H9 (cell line): ENCODE results near the gene PTGFRN. TPM values are rescaled to one million over a fixed set of nuclear protein-coding genes. Genes with fewer than 3 reads are reported as not detected.

ENCODE experiments used
- DNase-seq: peaks from one replicate; pipeline ENCODE4 v3.0.0-alpha.2; 2017
- H2AFZ ChIP-seq: one replicate; pipeline ENCODE4 v1.6.1; 2013; ENCODE audit warnings: mild to moderate bottlenecking, low read length, control low read depth, moderate library complexity
- H2AK5ac ChIP-seq: 2 replicates; pipeline ENCODE4 v1.6.1; 2013; ENCODE audit warnings: low read length, control low read depth, mixed read lengths; ENCODE audit not compliant: insufficient read length
- H2BK120ac ChIP-seq: one replicate; pipeline ENCODE4 v1.6.1; 2013; ENCODE audit warnings: low read depth, mild to moderate bottlenecking, low read length, control low read depth, inconsistent platforms; ENCODE audit not compliant: poor library complexity, severe bottlenecking
- H2BK12ac ChIP-seq: 2 replicates; pipeline ENCODE4 v1.6.1; 2013; ENCODE audit warnings: low read length, control low read depth, mixed read lengths, low read depth; ENCODE audit not compliant: insufficient read length
- H2BK15ac ChIP-seq: 2 replicates; pipeline ENCODE4 v1.6.1; 2013; ENCODE audit warnings: low read depth, low read length, control low read depth
- H2BK20ac ChIP-seq: one replicate; pipeline ENCODE4 v1.6.1; 2013; ENCODE audit warnings: low read depth, mild to moderate bottlenecking, low read length, control low read depth, inconsistent platforms; ENCODE audit not compliant: poor library complexity, severe bottlenecking
- H2BK5ac ChIP-seq: 2 replicates; pipeline ENCODE4 v1.6.1; 2013; ENCODE audit warnings: low read length, control low read depth, mixed read lengths; ENCODE audit not compliant: insufficient read length
- H3K14ac ChIP-seq: 2 replicates; pipeline ENCODE4 v1.6.1; 2013; ENCODE audit warnings: low read length, control low read depth; ENCODE audit not compliant: insufficient read depth
- H3K18ac ChIP-seq: 2 replicates; pipeline ENCODE4 v1.6.1; 2013; ENCODE audit warnings: low read depth, mild to moderate bottlenecking, mixed read lengths, low read length, control low read depth; ENCODE audit not compliant: insufficient read length
- H3K23ac ChIP-seq: 2 replicates; pipeline ENCODE4 v1.6.1; 2013; ENCODE audit warnings: low read length, control low read depth, mixed read lengths, low read depth; ENCODE audit not compliant: insufficient read length
- H3K23me2 ChIP-seq: 2 replicates; pipeline ENCODE4 v1.6.1; 2013; ENCODE audit warnings: low read depth, mild to moderate bottlenecking, mixed read lengths, low read length, control low read depth; ENCODE audit not compliant: insufficient read length, poor library complexity, severe bottlenecking
- H3K27ac ChIP-seq: 2 replicates; pipeline ENCODE4 v1.5.1; 2013; ENCODE audit warnings: low read length, control low read depth, mixed read lengths, low read depth; ENCODE audit not compliant: insufficient read length
- H3K27me3 ChIP-seq: 2 replicates; pipeline ENCODE4 v1.6.1; 2013; ENCODE audit warnings: low read length, control low read depth, inconsistent platforms; ENCODE audit not compliant: insufficient read depth
- H3K4ac ChIP-seq: 2 replicates; pipeline ENCODE4 v1.6.1; 2013; ENCODE audit warnings: low read depth, mild to moderate bottlenecking, control low read depth, inconsistent platforms, low read length, moderate library complexity
- H3K4me1 ChIP-seq: 2 replicates; pipeline ENCODE4 v1.6.1; 2013; ENCODE audit warnings: low read length, control low read depth, inconsistent platforms; ENCODE audit not compliant: insufficient read depth
- H3K4me2 ChIP-seq: 2 replicates; pipeline ENCODE4 v1.6.1; 2013; ENCODE audit warnings: low read length, control low read depth, mixed read lengths; ENCODE audit not compliant: insufficient read length, insufficient read depth
- H3K56ac ChIP-seq: 2 replicates; pipeline ENCODE4 v1.6.1; 2013; ENCODE audit warnings: low read depth, mild to moderate bottlenecking, mixed read lengths, low read length, control low read depth; ENCODE audit not compliant: insufficient read length
- H3K79me1 ChIP-seq: 2 replicates; pipeline ENCODE4 v1.6.1; 2013; ENCODE audit warnings: low read depth, mild to moderate bottlenecking, moderate library complexity, low read length, control low read depth, inconsistent platforms; ENCODE audit not compliant: insufficient read depth, poor library complexity, severe bottlenecking
- H3K79me2 ChIP-seq: 2 replicates; pipeline ENCODE4 v1.6.1; 2013; ENCODE audit warnings: low read length, control low read depth, inconsistent platforms; ENCODE audit not compliant: insufficient read depth
- H3K9ac ChIP-seq: 2 replicates; pipeline ENCODE4 v1.6.1; 2013; ENCODE audit warnings: low read length, control low read depth, mixed read lengths; ENCODE audit not compliant: insufficient read length; ENCODE audit errors: extremely low read depth
- H3K9me3 ChIP-seq: one replicate; pipeline ENCODE4 v1.6.1; 2013; ENCODE audit warnings: low read depth, low read length, inconsistent platforms; ENCODE audit not compliant: control insufficient read depth
- H3T11ph ChIP-seq: one replicate; pipeline ENCODE4 v1.6.1; 2013; ENCODE audit warnings: mild to moderate bottlenecking, low read length, control low read depth, inconsistent platforms
- H4K20me1 ChIP-seq: one replicate; pipeline ENCODE4 v1.6.1; 2013; ENCODE audit not compliant: control insufficient read depth, insufficient read length, insufficient read depth
- H4K5ac ChIP-seq: 2 replicates; pipeline ENCODE4 v1.6.1; 2013; ENCODE audit warnings: low read depth, mild to moderate bottlenecking, mixed read lengths, low read length, control low read depth; ENCODE audit not compliant: insufficient read length
- H4K8ac ChIP-seq: replicated peaks from 2 replicates; pipeline ENCODE4 v1.6.1; 2013; ENCODE audit warnings: low read length, control low read depth, mixed read lengths, low read depth; ENCODE audit not compliant: insufficient read length
- H4K91ac ChIP-seq: 2 replicates; pipeline ENCODE4 v1.6.1; 2013; ENCODE audit warnings: low read depth, mild to moderate bottlenecking, moderate library complexity, mixed read lengths, low read length, control low read depth; ENCODE audit not compliant: insufficient read length
- H3K27ac Mint-ChIP-seq, 3 experiments: 2 replicates in 2 of 3; 3 replicates in 1 of 3; pipeline ENCODE4 v1.8.0; 2020 to 2021; ENCODE audit warnings: mixed read lengths in 3 of 3, mild to moderate bottlenecking in 1 of 3, moderate library complexity in 1 of 3
- H3K27me3 Mint-ChIP-seq: 2 replicates; pipeline ENCODE4 v1.8.0; 2021; ENCODE audit warnings: low read depth, mild to moderate bottlenecking, moderate library complexity, mixed read lengths
- H3K36me3 Mint-ChIP-seq, 3 experiments: 2 replicates in 2 of 3; 3 replicates in 1 of 3; pipeline ENCODE4 v1.8.0; 2020 to 2021; ENCODE audit warnings: low read depth in 3 of 3, mixed read lengths in 3 of 3; ENCODE audit not compliant: insufficient read depth in 1 of 3
- H3K4me1 Mint-ChIP-seq, 2 experiments: 2 replicates each; pipeline ENCODE4 v1.8.0; 2020; ENCODE audit warnings: mixed read lengths in 2 of 2
- H3K4me3 Mint-ChIP-seq, 2 experiments: 2 replicates in 1 of 2; 3 replicates in 1 of 2; pipeline ENCODE4 v1.8.0; 2020 to 2021; ENCODE audit warnings: mild to moderate bottlenecking in 2 of 2, mixed read lengths in 2 of 2, moderate library complexity in 1 of 2
- H3K9me3 Mint-ChIP-seq, 2 experiments: 2 replicates in 1 of 2; 3 replicates in 1 of 2; pipeline ENCODE4 v1.8.0; 2020; ENCODE audit warnings: mild to moderate bottlenecking in 2 of 2, mixed read lengths in 2 of 2, moderate library complexity in 1 of 2
- CTCF ChIP-seq: fragments of 200-600 bp; sonication (generic); conservative IDR thresholded peaks from 3 replicates; pipeline ENCODE4 v1.8.0; 2021; ENCODE audit warnings: antibody characterized with exemption, mild to moderate bottlenecking
- WGBS: extraction: QIAGEN DNeasy Blood & Tissue Kit; methylation state at CpG from one replicate; pipeline ENCODE4 v1.1.7; 2013; ENCODE audit warnings: missing lambda C conversion rate, low lambda C conversion rate, mixed read lengths; ENCODE audit not compliant: insufficient read length; ENCODE audit errors: extremely low coverage; 5-methylcytosine and 5-hydroxymethylcytosine counted together
- total RNA-seq: library from RNA; stranded (reverse); gene quantifications from 2 replicates; pipeline ENCODE4 v1.2.1, GENCODE V29; 2021

PTGFRN gene
- total RNA-seq, 1 experiment from 2014 or later: 26.3 TPM

GRCh38 chr1:117022114-117022513, 112.4 kb downstream of the PTGFRN start:
- no peak overlapping the region for H3K4me2 ChIP-seq
- no peak overlapping the region for H3K9ac ChIP-seq
- H3K27me3 ChIP-seq: no peaks in the 10 kb centered on the region
- H4K8ac ChIP-seq: no peak overlapping the region
- no peak overlapping the region for H3K4ac ChIP-seq
- no peaks in the 10 kb centered on the region for H3K4me1 ChIP-seq
- H3K79me1 ChIP-seq: no peaks in the 10 kb centered on the region
- H3K56ac ChIP-seq: no peak overlapping the region
- Mint-ChIP-seq H3K4me3 (no peak overlapping the region), H3K36me3 (no peaks in the 10 kb centered on the region), H3K4me1 (no peaks in the 10 kb centered on the region), H3K27ac (no peak overlapping the region), H3K9me3 (no peaks in the 10 kb centered on the region), H3K27me3 (no peaks in the 10 kb centered on the region)
- H3K18ac ChIP-seq: no peak overlapping the region
- no peaks in the 10 kb centered on the region for H3K9me3 ChIP-seq
- H3T11ph ChIP-seq: no peak overlapping the region
- no peak overlapping the region for H3K23ac ChIP-seq
- H2BK12ac ChIP-seq: no peak overlapping the region
- H3K79me2 ChIP-seq: no peaks in the 10 kb centered on the region
- H2AFZ ChIP-seq: no peak overlapping the region
- no peak for DNase-seq
- H3K23me2 ChIP-seq: no peaks in the 10 kb centered on the region
- H2BK15ac ChIP-seq: no peak overlapping the region
- no peak overlapping the region for H4K91ac ChIP-seq
- no peak overlapping the region for H2AK5ac ChIP-seq
- no peak overlapping the region for H4K5ac ChIP-seq
- H2BK20ac ChIP-seq: no peak overlapping the region
- H4K20me1 ChIP-seq: no peaks in the 10 kb centered on the region
- H2BK5ac ChIP-seq: no peak overlapping the region
- H2BK120ac ChIP-seq: no peak overlapping the region
- no CpG with 5 or more reads among the region's 3 CpGs for WGBS
- TF ChIP-seq CTCF: no peak
- no peak overlapping the region for H3K14ac ChIP-seq
- H3K27ac ChIP-seq: no peak overlapping the region
